Lower leg skin (tissue), 4 donors: Measurements from ENCODE around the gene OSTN. TPM values are rescaled to one million over a fixed set of nuclear protein-coding genes. Genes with fewer than 3 reads are reported as not detected.
"Not testable (repeated sequence)": the region's sequence is repeated elsewhere in the genome, so short reads cannot be mapped to it uniquely, and the experiment has no call there.

Source experiments
- DNase-seq, 2 donors: peaks; one replicate each; pipeline ENCODE4 v3.0.0-alpha.2; 2019; ENCODE audit warnings: low spot score in 2 of 2
- H3K4me3 ChIP-seq: fragments of 200-600 bp; sonication (generic); 2 replicates; pipeline ENCODE4 v1.5.1; 2017; ENCODE audit warnings: mild to moderate bottlenecking, low read depth; ENCODE audit not compliant: poor library complexity, severe bottlenecking
- CTCF ChIP-seq, 3 donors: fragments of 450-650 bp; IDR thresholded peaks; one replicate each; pipeline ENCODE4 v1.5.1; 2016; ENCODE audit warnings: antibody characterized with exemption in 3 of 3, mild to moderate bottlenecking in 3 of 3, moderate library complexity in 2 of 3
- POLR2A ChIP-seq, 2 donors: fragments of 450-650 bp; IDR thresholded peaks; one replicate each; pipeline ENCODE4 v1.6.1; 2016 to 2017; ENCODE audit warnings: antibody characterized with exemption in 2 of 2, mild to moderate bottlenecking in 1 of 2, moderate library complexity in 1 of 2
- WGBS, 2 donors: methylation state at CpG; one replicate each; pipeline ENCODE4 v1.1.5; 2018; 5-methylcytosine and 5-hydroxymethylcytosine counted together
- intact Hi-C: fragments of 100-400 bp; cut with DNase I; formaldehyde crosslinking; loops from one replicate; pipeline ENCODE4 v1.15.0; 2023; ENCODE audit warnings: low total_unique reads
- total RNA-seq, 4 donors: library from RNA; depleted of rRNA; stranded (reverse); fragments of >200 nt; gene quantifications; one replicate each; pipeline ENCODE4 v1.1.0, GENCODE V29; 2016

Gene OSTN
- total RNA-seq, 4 donors from 2014 or later: not detected

- no peak overlapping the region for H3K4me3 ChIP-seq
- TF ChIP-seq POLR2A (IDR thresholded peaks at IDR 0.05): no peak
- no peak for TF ChIP-seq CTCF (IDR thresholded peaks at IDR 0.05)
- intact Hi-C loops: no loop called here
- DNase-seq: no peak
These were observed 64.3 kb downstream of the OSTN start for GRCh38 chr3:191263365-191263764.

- no peak overlapping the region for H3K4me3 ChIP-seq
- intact Hi-C loops: no loop called here
- no peak for DNase-seq
- WGBS, 2 donors: 72 to 82% methylated on average over 3 of the region's 3 CpGs
- TF ChIP-seq CTCF (IDR thresholded peaks at IDR 0.05) (no peak), POLR2A (IDR thresholded peaks at IDR 0.05) (no peak)
These were observed 64.8 kb downstream of the OSTN start for GRCh38 chr3:191263850-191264249.

GRCh38 chr3:191268737-191269136 is 69.7 kb downstream of the OSTN start:
- no peak overlapping the region for H3K4me3 ChIP-seq
- TF ChIP-seq CTCF (IDR thresholded peaks at IDR 0.05): no peak
- TF ChIP-seq POLR2A (IDR thresholded peaks at IDR 0.05): no peak
- DNase-seq: no peak
- intact Hi-C loops: no loop called here

GRCh38 chr3:191269289-191270085 is 70.4 kb downstream of the OSTN start:
- TF ChIP-seq POLR2A (IDR thresholded peaks at IDR 0.05) (no peak), CTCF (IDR thresholded peaks at IDR 0.05) (no peak)
- no peak for DNase-seq
- WGBS, 2 donors: 62 to 69% methylated on average over 5 of the region's 5 CpGs
- intact Hi-C loops: no loop called here
- no peak overlapping the region for H3K4me3 ChIP-seq

GRCh38 chr3:191275244-191275643 is 76.2 kb downstream of the OSTN start:
- 90% methylated on average over 14 of the region's 14 CpGs for WGBS, 2 donors
- DNase-seq, H3K4me3 ChIP-seq, intact Hi-C loops: not testable (repeated sequence)

GRCh38 chr3:191275751-191276150 is 76.7 kb downstream of the OSTN start:
- DNase-seq: no peak
- intact Hi-C loops: no loop called here
- no peak overlapping the region for H3K4me3 ChIP-seq
- no peak for TF ChIP-seq CTCF (IDR thresholded peaks at IDR 0.05)
- TF ChIP-seq POLR2A (IDR thresholded peaks at IDR 0.05): no peak
